GM10266 (cell line): Measurements from ENCODE around the gene TMEM204.

Experiments
- DNase-seq: peaks from one replicate; pipeline ENCODE4 v3.0.0; 2012; ENCODE audit errors: extremely low spot score
- TF ChIP-seq, protein P1 (sequence below): IDR thresholded peaks from 2 replicates; pipeline ENCODE4 v1.5.1; 2012; ENCODE audit warnings: mild to moderate bottlenecking, low read depth; ENCODE audit not compliant: control insufficient read depth, insufficient read depth; ENCODE audit errors: missing control alignments

TMEM204 gene

DNA sequence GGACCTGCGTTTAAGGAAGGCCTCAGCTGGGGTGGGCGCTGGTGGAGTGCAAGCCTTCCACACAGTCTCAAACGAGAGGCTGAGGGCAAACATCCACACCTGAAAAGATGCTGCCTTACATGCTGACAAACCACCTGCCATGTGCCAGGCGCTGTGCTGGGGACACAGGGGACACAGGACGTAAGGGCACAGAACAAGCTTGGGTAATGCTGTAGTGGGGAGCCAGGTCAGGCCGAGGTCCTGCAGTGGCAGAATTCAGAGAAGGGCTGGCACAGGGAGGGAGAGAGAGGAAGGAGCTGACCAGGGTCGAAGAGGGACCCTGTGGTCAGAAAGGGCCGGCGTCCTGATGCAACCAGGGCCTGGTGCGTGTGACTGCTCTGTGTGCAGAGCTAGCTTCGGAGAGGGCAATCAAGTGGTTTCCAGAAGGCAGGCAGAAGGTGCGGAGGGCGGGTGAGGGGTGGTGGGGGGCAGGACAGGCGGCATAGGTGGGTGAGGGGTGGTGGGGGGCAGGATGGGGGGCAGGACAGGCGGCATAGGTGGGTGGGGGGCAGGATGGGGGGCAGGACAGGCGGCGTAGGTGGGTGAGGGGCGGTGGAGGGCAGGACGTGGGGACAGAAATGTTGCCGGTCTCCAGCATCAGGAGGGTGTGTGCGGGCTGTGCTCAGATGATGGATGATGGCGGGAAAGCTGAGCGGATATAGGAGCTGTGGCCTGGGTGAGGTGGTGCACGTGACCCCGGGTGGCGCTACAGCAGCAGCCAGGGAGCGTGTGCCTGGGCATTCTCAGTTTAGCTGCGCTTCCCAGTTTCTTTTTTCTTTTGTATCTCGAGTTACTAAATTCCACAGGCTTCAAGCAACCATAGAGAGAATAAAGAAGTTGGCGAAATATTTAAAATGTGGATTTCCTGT, 21.6 kb upstream of the TMEM204 start:
- TF ChIP-seq, protein P1, sequence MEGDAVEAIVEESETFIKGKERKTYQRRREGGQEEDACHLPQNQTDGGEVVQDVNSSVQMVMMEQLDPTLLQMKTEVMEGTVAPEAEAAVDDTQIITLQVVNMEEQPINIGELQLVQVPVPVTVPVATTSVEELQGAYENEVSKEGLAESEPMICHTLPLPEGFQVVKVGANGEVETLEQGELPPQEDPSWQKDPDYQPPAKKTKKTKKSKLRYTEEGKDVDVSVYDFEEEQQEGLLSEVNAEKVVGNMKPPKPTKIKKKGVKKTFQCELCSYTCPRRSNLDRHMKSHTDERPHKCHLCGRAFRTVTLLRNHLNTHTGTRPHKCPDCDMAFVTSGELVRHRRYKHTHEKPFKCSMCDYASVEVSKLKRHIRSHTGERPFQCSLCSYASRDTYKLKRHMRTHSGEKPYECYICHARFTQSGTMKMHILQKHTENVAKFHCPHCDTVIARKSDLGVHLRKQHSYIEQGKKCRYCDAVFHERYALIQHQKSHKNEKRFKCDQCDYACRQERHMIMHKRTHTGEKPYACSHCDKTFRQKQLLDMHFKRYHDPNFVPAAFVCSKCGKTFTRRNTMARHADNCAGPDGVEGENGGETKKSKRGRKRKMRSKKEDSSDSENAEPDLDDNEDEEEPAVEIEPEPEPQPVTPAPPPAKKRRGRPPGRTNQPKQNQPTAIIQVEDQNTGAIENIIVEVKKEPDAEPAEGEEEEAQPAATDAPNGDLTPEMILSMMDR, result no peak
- DNase-seq, result no peak

DNA sequence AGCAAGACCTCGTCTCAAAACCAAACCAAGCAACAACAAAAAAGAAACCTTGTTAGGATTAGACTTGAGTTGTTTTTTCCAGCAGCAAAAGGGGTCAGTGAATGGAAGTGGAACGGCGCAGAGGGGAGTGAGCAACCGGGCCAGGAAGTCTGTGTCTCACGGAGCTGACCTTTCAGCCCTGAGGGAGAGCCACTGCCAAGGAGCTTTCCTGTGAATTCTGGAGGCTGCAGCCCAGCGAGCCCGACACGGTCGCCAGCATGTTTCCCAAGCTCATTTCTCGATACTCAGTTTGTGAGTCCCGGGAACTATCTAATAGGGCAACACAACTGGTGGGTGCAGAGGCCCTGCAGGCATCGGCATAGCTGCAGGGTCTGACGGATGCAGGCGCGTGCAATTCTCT, 20.7 kb upstream of the TMEM204 start:
- DNase-seq, result no peak

DNA sequence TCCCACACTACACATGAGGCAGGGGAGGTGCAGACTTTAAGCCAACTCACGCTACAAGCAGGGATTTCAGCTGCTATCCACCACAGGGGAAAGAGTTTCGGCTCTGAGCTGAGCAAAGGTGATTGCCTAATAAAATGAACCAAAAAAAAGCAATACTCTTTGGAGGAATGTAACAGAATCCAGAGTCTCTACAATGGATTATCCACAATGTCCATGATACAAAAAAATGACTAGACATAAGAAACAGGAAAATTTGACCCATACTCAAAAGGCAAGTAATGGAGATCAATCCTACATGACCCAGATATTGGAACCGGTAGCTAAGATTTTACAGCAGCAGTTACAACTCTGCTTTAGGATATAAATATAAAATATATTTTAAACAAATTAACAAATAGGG, 19.0 kb upstream of the TMEM204 start:
- TF ChIP-seq, protein P1, result no peak
- DNase-seq, result no peak

More for the DNA sequence above, 20.7 kb upstream of the TMEM204 start:
- TF ChIP-seq, protein P1, result no peak

DNA sequence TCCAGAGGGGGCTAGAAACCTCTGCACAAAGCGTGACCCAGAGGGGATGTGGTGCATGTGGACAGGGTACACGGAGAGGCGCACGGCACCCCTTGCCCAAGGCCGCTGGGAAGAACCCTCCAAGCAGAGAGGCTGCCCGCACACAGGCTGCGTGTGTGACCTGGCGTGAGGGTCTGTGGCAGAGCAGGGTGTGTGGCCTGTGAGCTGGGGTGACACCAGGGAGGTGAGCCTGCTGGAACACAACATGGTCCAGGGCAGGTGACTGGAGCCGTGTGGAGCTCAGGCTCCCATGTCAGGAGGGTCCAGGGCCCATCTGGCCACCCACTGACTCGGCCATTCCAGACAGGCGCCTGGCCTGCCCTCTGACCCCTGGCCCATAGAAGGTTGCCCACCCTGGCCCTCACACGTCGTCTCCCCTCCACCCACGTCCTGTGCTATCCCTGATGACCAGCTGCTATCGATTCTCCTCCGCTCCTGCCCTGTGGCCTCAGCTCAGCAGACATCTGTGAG, 14.8 kb upstream of the TMEM204 start:
- TF ChIP-seq, protein P1, result no peak
- no peak for DNase-seq

DNA sequence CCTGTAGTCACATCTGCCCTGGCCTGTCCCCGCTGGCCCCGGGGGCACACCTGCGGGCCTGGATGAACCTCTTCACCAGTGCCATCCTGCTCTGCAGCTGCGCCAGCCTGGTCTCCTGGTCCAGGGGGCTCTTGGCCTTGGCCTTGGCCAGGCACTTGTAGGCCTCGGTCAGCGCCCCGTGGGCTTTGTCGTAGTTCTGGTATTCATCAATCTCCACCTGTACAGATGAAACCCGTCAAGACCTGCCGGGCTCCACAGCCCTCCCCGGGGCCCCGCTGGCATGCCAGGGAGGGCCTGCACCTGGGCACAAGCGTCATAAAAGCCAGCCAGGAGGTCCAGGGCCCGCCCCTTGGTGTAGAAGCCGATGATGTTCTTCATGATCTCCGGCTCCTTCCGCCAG, 13.6 kb upstream of the TMEM204 start:
- no peak for DNase-seq
- TF ChIP-seq, protein P1, result no peak

DNA sequence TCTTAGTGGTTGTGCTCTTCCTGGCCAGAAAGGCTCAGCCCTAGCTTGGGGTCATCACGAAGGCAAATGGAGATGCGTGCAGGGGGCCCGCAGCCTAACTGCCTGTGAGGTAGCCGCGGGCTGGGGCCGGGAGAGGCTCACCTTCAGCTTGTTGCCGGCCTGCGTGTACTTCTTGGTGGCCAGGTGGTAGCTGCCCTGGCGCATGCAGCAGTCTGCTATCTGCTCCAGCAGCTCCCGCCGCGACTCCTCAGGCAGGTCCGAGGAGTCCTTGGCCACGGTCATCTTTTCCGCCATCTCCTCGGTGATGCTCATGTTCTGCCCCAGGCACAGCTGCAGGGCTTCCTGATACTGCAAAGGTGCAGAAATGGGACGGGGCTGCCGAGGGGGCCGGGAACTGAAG, 13.0 kb upstream of the TMEM204 start:
- DNase-seq, result no peak
- TF ChIP-seq, protein P1, result no peak

DNA sequence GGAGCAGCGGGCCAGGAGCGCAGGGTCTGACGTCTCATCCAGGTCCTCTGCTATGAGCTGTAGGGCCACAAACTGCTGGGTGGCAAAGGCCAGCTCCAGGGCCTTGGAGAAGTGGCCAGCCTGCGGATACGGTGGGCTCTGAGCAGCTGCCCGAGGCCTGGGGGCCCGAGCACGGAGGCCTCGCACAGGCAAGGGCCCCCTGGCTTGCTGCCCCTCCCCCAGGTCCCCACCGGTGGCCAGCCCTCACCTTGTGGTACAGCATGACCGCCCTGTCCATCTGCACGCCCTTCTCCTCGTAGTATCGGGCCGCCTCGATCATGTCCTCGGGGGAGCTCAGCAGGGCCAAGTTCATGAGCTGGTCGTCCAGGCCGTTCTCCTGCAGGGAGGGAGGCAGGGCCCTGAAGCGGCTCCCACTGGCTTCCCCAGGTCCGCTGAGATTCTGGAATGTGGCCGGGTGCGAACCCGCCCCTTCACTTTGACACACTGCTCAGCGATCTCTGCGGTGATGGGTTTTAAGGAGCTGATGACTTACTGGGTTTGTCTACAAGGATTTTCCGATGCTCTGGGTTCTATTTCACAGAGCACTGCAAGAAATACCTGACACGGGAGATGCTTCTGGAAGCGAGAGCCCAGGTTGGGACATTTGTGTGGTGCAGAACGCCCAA, 9.8 kb upstream of the TMEM204 start:
- TF ChIP-seq, protein P1, result no peak

More for the DNA sequence above, 9.8 kb upstream of the TMEM204 start:
- DNase-seq, result no peak
